Measurements from ENCODE around the gene FGFR3. TPM values are rescaled to one million over a fixed set of nuclear protein-coding genes. Genes with fewer than 3 reads are reported as not detected.
"Not testable (repeated sequence)": the region's sequence is repeated elsewhere in the genome, so short reads cannot be mapped to it uniquely, and the experiment has no call there.

Gene FGFR3
- total and polyA plus RNA-seq, 4 experiments from 2014 or later = 0.53 to 0.67 TPM; not detected in 2

GRCh38 chr4:1834047-1834775 lies 41.1 kb downstream of the FGFR3 start:
- DNase-seq = no peak
- Histone ChIP-seq H3K4me1 (ENCODE audit: insufficient read depth, low read length) (no peaks in the 10 kb centered on the region), H3K36me3 (ENCODE audit: insufficient read depth, low read length) (peaks cover 56% of the 10 kb centered on the region), H3K9me3 (ENCODE audit: control insufficient read depth in 1 of 2, low read length in 2 of 2) (no peaks in the 10 kb centered on the region), H3K4me3 (ENCODE audit: low read length in 2 of 2) (no peak overlapping the region), H3K27ac (ENCODE audit: low read depth, low read length) (no peak overlapping the region), H3K27me3 (ENCODE audit: insufficient read depth, low read length) (no peaks in the 10 kb centered on the region)
- Mint-ChIP-seq H3K4me3 (no peak overlapping the region), H3K27ac (no peak overlapping the region), H3K9me3 (peaks cover 0 to 1% (median 0%) of the 10 kb centered on the region in 8 donors), H3K36me3 (peaks cover 44 to 60% of the 10 kb centered on the region in 2 donors), H3K4me1 (peaks cover 0 to 7% (median 4%) of the 10 kb centered on the region in 4 donors), H3K27me3 (no peaks in the 10 kb centered on the region)
- ChIA-PET POLR2A (ENCODE audit: partially characterized antibody) (no interaction called here), CTCF (ENCODE audit: partially characterized antibody) (no interaction called here)
- intact Hi-C loops (cut with micrococcal nuclease) = no loop called here

- POLR2A ChIA-PET (ENCODE audit: partially characterized antibody) = not testable (repeated sequence)
- H3K36me3 ChIP-seq (ENCODE audit: insufficient read depth, low read length) = peaks cover 57% of the 10 kb centered on the region
- H3K36me3 Mint-ChIP-seq = peaks cover 34 to 60% of the 10 kb centered on the region in 2 donors
These were observed 42.7 kb downstream of the FGFR3 start for GRCh38 chr4:1835836-1836235.

GRCh38 chr4:1836650-1837049 lies 43.6 kb downstream of the FGFR3 start:
- Mint-ChIP-seq H3K4me3 (no peak overlapping the region), H3K4me1 (peaks cover 0 to 6% (median 2%) of the 10 kb centered on the region in 4 donors), H3K36me3 (peaks cover 30 to 62% of the 10 kb centered on the region in 2 donors), H3K27ac (no peak overlapping the region), H3K9me3 (peaks cover 0 to 1% (median 0%) of the 10 kb centered on the region in 8 donors), H3K27me3 (no peaks in the 10 kb centered on the region)
- H3K27ac ChIP-seq (ENCODE audit: low read depth, low read length) = no peak overlapping the region
- intact Hi-C loops (cut with micrococcal nuclease) = no loop called here
- no peaks in the 10 kb centered on the region for H3K9me3 ChIP-seq (ENCODE audit: control insufficient read depth in 1 of 2, low read length in 2 of 2)
- DNase-seq = no peak
- ChIA-PET POLR2A (ENCODE audit: partially characterized antibody) (no interaction called here), CTCF (ENCODE audit: partially characterized antibody) (no interaction called here)
- no peak overlapping the region for H3K4me3 ChIP-seq (ENCODE audit: low read length in 2 of 2)
- no peaks in the 10 kb centered on the region for H3K27me3 ChIP-seq (ENCODE audit: insufficient read depth, low read length)
- no peaks in the 10 kb centered on the region for H3K4me1 ChIP-seq (ENCODE audit: insufficient read depth, low read length)
- H3K36me3 ChIP-seq (ENCODE audit: insufficient read depth, low read length) = peaks cover 53% of the 10 kb centered on the region

More at GRCh38 chr4:1835836-1836235, 42.7 kb downstream of the FGFR3 start:
- H3K4me3 Mint-ChIP-seq; intact Hi-C loops (cut with micrococcal nuclease); H3K4me3 ChIP-seq (ENCODE audit: low read length in 2 of 2); H3K9me3 ChIP-seq (ENCODE audit: control insufficient read depth in 1 of 2, low read length in 2 of 2); H3K27ac ChIP-seq (ENCODE audit: low read depth, low read length); DNase-seq; H3K27ac Mint-ChIP-seq; CTCF ChIA-PET (ENCODE audit: partially characterized antibody); H3K4me1 Mint-ChIP-seq; H3K4me1 ChIP-seq (ENCODE audit: insufficient read depth, low read length); H3K27me3 Mint-ChIP-seq; H3K27me3 ChIP-seq (ENCODE audit: insufficient read depth, low read length); H3K9me3 Mint-ChIP-seq: not testable (repeated sequence)

GRCh38 chr4:1837069-1837468 lies 44.0 kb downstream of the FGFR3 start:
- POLR2A ChIA-PET (ENCODE audit: partially characterized antibody) = no interaction called here
- no peaks in the 10 kb centered on the region for H3K27me3 Mint-ChIP-seq
- CTCF ChIA-PET (ENCODE audit: partially characterized antibody) = interaction anchor here (0.9 kb wide), 1 partner anchor 107 kb away, joined by 4 read pairs; no protein-coding TSS in a partner anchor
- no peak overlapping the region for H3K4me3 Mint-ChIP-seq
- H3K4me3 ChIP-seq (ENCODE audit: low read length in 2 of 2) = no peak overlapping the region
- no peak overlapping the region for H3K27ac ChIP-seq (ENCODE audit: low read depth, low read length)
- H3K36me3 Mint-ChIP-seq = peaks cover 27 to 60% of the 10 kb centered on the region in 2 donors
- no peak overlapping the region for H3K27ac Mint-ChIP-seq
- intact Hi-C loops (cut with micrococcal nuclease) = no loop called here
- no peak for DNase-seq
- no peaks in the 10 kb centered on the region for H3K27me3 ChIP-seq (ENCODE audit: insufficient read depth, low read length)
- peaks cover 0 to 1% (median 0%) of the 10 kb centered on the region in 8 donors for H3K9me3 Mint-ChIP-seq
- H3K4me1 Mint-ChIP-seq = peaks cover 0 to 11% (median 2%) of the 10 kb centered on the region in 4 donors
- peaks cover 48% of the 10 kb centered on the region for H3K36me3 ChIP-seq (ENCODE audit: insufficient read depth, low read length)
- H3K9me3 ChIP-seq (ENCODE audit: control insufficient read depth in 1 of 2, low read length in 2 of 2) = no peaks in the 10 kb centered on the region
- H3K4me1 ChIP-seq (ENCODE audit: insufficient read depth, low read length) = no peaks in the 10 kb centered on the region

- Histone ChIP-seq H3K36me3 (ENCODE audit: insufficient read depth, low read length) (peaks cover 42% of the 10 kb centered on the region), H3K4me3 (ENCODE audit: low read length in 2 of 2) (no peak overlapping the region), H3K27ac (ENCODE audit: low read depth, low read length) (no peak overlapping the region), H3K27me3 (ENCODE audit: insufficient read depth, low read length) (no peaks in the 10 kb centered on the region), H3K9me3 (ENCODE audit: control insufficient read depth in 1 of 2, low read length in 2 of 2) (no peaks in the 10 kb centered on the region), H3K4me1 (ENCODE audit: insufficient read depth, low read length) (no peaks in the 10 kb centered on the region)
- DNase-seq = no peak
- peak overlapping the region in 2 of 7 donors; percentile 70 to 92 for H3K27ac Mint-ChIP-seq
- no peaks in the 10 kb centered on the region for H3K9me3 Mint-ChIP-seq
- intact Hi-C loops (cut with micrococcal nuclease) = no loop called here
- CTCF ChIA-PET (ENCODE audit: partially characterized antibody) = interaction anchor here (1.8 kb wide), 1 partner anchor 60 kb away, joined by 10 read pairs; no protein-coding TSS in a partner anchor
- peaks cover 20 to 73% of the 10 kb centered on the region in 2 donors for H3K36me3 Mint-ChIP-seq
- H3K4me1 Mint-ChIP-seq = peaks cover 1 to 22% (median 5%) of the 10 kb centered on the region in 4 donors
- no peaks in the 10 kb centered on the region for H3K27me3 Mint-ChIP-seq
- H3K4me3 Mint-ChIP-seq = no peak overlapping the region
- POLR2A ChIA-PET (ENCODE audit: partially characterized antibody) = no interaction called here
These were observed 46.2 kb downstream of the FGFR3 start for GRCh38 chr4:1839282-1839681.

GRCh38 chr4:1841201-1841886 lies 48.3 kb downstream of the FGFR3 start:
- Histone ChIP-seq H3K36me3 (ENCODE audit: insufficient read depth, low read length) (peaks cover 30% of the 10 kb centered on the region), H3K4me3 (ENCODE audit: low read length in 2 of 2) (no peak overlapping the region), H3K27ac (ENCODE audit: low read depth, low read length) (no peak overlapping the region), H3K4me1 (ENCODE audit: insufficient read depth, low read length) (no peaks in the 10 kb centered on the region), H3K9me3 (ENCODE audit: control insufficient read depth in 1 of 2, low read length in 2 of 2) (no peaks in the 10 kb centered on the region), H3K27me3 (ENCODE audit: insufficient read depth, low read length) (no peaks in the 10 kb centered on the region)
- Mint-ChIP-seq H3K4me1 (peaks cover 1 to 21% (median 4%) of the 10 kb centered on the region in 4 donors), H3K27ac (no peak overlapping the region), H3K4me3 (no peak overlapping the region), H3K9me3 (no peaks in the 10 kb centered on the region), H3K36me3 (peaks cover 15 to 61% of the 10 kb centered on the region in 2 donors), H3K27me3 (no peaks in the 10 kb centered on the region)
- ChIA-PET CTCF (ENCODE audit: partially characterized antibody) (interaction anchor here (1.2 kb wide), 1 partner anchor 58 kb away, joined by 3 read pairs; no protein-coding TSS in a partner anchor), POLR2A (ENCODE audit: partially characterized antibody) (no interaction called here)
- no peak for DNase-seq
- intact Hi-C loops (cut with micrococcal nuclease) = no loop called here

- CTCF ChIA-PET (ENCODE audit: partially characterized antibody) = interaction anchor here (1.2 kb wide), 1 partner anchor 57 kb away, joined by 3 read pairs; no protein-coding TSS in a partner anchor
- intact Hi-C loops (cut with micrococcal nuclease) = no loop called here
- no peaks in the 10 kb centered on the region for H3K27me3 ChIP-seq (ENCODE audit: insufficient read depth, low read length)
- H3K27me3 Mint-ChIP-seq = no peaks in the 10 kb centered on the region
- H3K9me3 ChIP-seq (ENCODE audit: control insufficient read depth in 1 of 2, low read length in 2 of 2) = no peaks in the 10 kb centered on the region
- H3K4me1 ChIP-seq (ENCODE audit: insufficient read depth, low read length) = no peaks in the 10 kb centered on the region
- DNase-seq = no peak
- no peak overlapping the region for H3K27ac Mint-ChIP-seq
- POLR2A ChIA-PET (ENCODE audit: partially characterized antibody) = no interaction called here
- H3K36me3 Mint-ChIP-seq = peaks cover 18 to 61% of the 10 kb centered on the region in 2 donors
- H3K4me3 Mint-ChIP-seq = no peak overlapping the region
- peaks cover 1 to 21% (median 4%) of the 10 kb centered on the region in 4 donors for H3K4me1 Mint-ChIP-seq
- H3K36me3 ChIP-seq (ENCODE audit: insufficient read depth, low read length) = peaks cover 29% of the 10 kb centered on the region
- no peak overlapping the region for H3K4me3 ChIP-seq (ENCODE audit: low read length in 2 of 2)
- no peak overlapping the region for H3K27ac ChIP-seq (ENCODE audit: low read depth, low read length)
- H3K9me3 Mint-ChIP-seq = no peaks in the 10 kb centered on the region
These were observed 48.8 kb downstream of the FGFR3 start for GRCh38 chr4:1841887-1842210.

Measured in CD4-positive, alpha-beta memory T cell (primary cell).